Lower leg skin (tissue), 3 donors: ENCODE data around the gene SEPTIN12.

ENCODE experiments used
- POLR2A ChIP-seq, 2 donors: fragments of 450-650 bp; IDR thresholded peaks; one replicate each; pipeline ENCODE4 v1.6.1; 2016 to 2017; ENCODE audit warnings: antibody characterized with exemption in 2 of 2, mild to moderate bottlenecking in 1 of 2, moderate library complexity in 1 of 2
- TF ChIP-seq, protein P1 (sequence below), 3 donors: fragments of 450-650 bp; IDR thresholded peaks; one replicate each; pipeline ENCODE4 v1.5.1; 2016; ENCODE audit warnings: antibody characterized with exemption in 3 of 3, mild to moderate bottlenecking in 3 of 3, moderate library complexity in 2 of 3

- TF ChIP-seq, protein P1, sequence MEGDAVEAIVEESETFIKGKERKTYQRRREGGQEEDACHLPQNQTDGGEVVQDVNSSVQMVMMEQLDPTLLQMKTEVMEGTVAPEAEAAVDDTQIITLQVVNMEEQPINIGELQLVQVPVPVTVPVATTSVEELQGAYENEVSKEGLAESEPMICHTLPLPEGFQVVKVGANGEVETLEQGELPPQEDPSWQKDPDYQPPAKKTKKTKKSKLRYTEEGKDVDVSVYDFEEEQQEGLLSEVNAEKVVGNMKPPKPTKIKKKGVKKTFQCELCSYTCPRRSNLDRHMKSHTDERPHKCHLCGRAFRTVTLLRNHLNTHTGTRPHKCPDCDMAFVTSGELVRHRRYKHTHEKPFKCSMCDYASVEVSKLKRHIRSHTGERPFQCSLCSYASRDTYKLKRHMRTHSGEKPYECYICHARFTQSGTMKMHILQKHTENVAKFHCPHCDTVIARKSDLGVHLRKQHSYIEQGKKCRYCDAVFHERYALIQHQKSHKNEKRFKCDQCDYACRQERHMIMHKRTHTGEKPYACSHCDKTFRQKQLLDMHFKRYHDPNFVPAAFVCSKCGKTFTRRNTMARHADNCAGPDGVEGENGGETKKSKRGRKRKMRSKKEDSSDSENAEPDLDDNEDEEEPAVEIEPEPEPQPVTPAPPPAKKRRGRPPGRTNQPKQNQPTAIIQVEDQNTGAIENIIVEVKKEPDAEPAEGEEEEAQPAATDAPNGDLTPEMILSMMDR (IDR thresholded peaks at IDR 0.05) = no peak
- no peak for TF ChIP-seq POLR2A (IDR thresholded peaks at IDR 0.05)
Measured at GRCh38 chr16:4798456-4798855, 10.3 kb upstream of the SEPTIN12 start.
